ENCODE measurements around the gene IARS2. TPM values are rescaled to one million over a fixed set of nuclear protein-coding genes. Genes with fewer than 3 reads are reported as not detected.
A peak's percentile ranks its signal among the peaks of the same experiment; 100 is the strongest.

Gene IARS2
- total RNA-seq: 85.8 and 92.9 TPM in 2 replicates
- 48.1 and 55.2 TPM in 2 replicates for polyA plus RNA-seq

- DNase-seq (ENCODE audit: low spot score): peak; percentile 96
- H3K27ac ChIP-seq: peak within 1 kb of the TSS; percentile 91
- peaks cover 12% of the 10 kb centered on the region for H3K4me1 ChIP-seq (ENCODE audit: insufficient read depth)
- no peaks in the 10 kb centered on the region for H3K9me3 ChIP-seq (ENCODE audit: low read depth)
- TF ChIP-seq EZH2phosphoT487 (IDR thresholded peaks at IDR 0.05; ENCODE audit: low read depth, severe bottlenecking, unreplicated experiment) (no peak), CTCF (IDR thresholded peaks at IDR 0.05; ENCODE audit: poor library complexity) (no peak), EZH2 (IDR thresholded peaks at IDR 0.05; ENCODE audit: borderline replicate concordance) (no peak)
- H3K79me2 ChIP-seq: peaks cover 26% of the 10 kb centered on the region
- peak within 1 kb of the TSS; percentile 95 for H2AFZ ChIP-seq
- H3K36me3 ChIP-seq (replicated peaks; ENCODE audit: insufficient read depth, low read depth): no peaks in the 10 kb centered on the region
- peak within 1 kb of the TSS; percentile 90 for H3K4me3 ChIP-seq
- H3K9me2 ChIP-seq (replicated peaks; ENCODE audit: insufficient read depth): no peaks in the 10 kb centered on the region
- peak within 1 kb of the TSS; percentile 86 for H3K4me2 ChIP-seq
- 1% methylated on average over 66 of the region's 73 CpGs for WGBS (ENCODE audit: low lambda C conversion rate, missing lambda C conversion rate)
- H4K20me1 ChIP-seq (ENCODE audit: insufficient read depth, poor library complexity, severe bottlenecking): peaks cover 3% of the 10 kb centered on the region
- H3K27me3 ChIP-seq: no peaks in the 10 kb centered on the region
Measured at GRCh38 chr1:220094016-220094911, at the start of gene IARS2. IARS2 (plus strand) TSS chr1:220094132; CDS start chr1:220094217, 85 bp downstream.

- Histone ChIP-seq H3K79me2 (peaks cover 59% of the 10 kb centered on the region), H3K4me1 (ENCODE audit: insufficient read depth) (peaks cover 6% of the 10 kb centered on the region), H2AFZ (no peak overlapping the region), H3K9me2 (replicated peaks; ENCODE audit: insufficient read depth) (no peaks in the 10 kb centered on the region), H3K27ac (no peak overlapping the region), H3K4me2 (peak overlapping the region; percentile 85), H3K4me3 (peak overlapping the region; percentile 66), H3K27me3 (no peaks in the 10 kb centered on the region), H3K9me3 (ENCODE audit: low read depth) (no peaks in the 10 kb centered on the region), H4K20me1 (ENCODE audit: insufficient read depth, poor library complexity, severe bottlenecking) (peaks cover 9% of the 10 kb centered on the region), H3K36me3 (replicated peaks; ENCODE audit: insufficient read depth, low read depth) (no peaks in the 10 kb centered on the region)
- 85% methylated on average over 4 of the region's 4 CpGs for WGBS (ENCODE audit: low lambda C conversion rate, missing lambda C conversion rate)
- no peak for DNase-seq (ENCODE audit: low spot score)
- TF ChIP-seq EZH2 (IDR thresholded peaks at IDR 0.05; ENCODE audit: borderline replicate concordance): no peak
- no peak for TF ChIP-seq CTCF (IDR thresholded peaks at IDR 0.05; ENCODE audit: poor library complexity)
- TF ChIP-seq EZH2phosphoT487 (IDR thresholded peaks at IDR 0.05; ENCODE audit: low read depth, severe bottlenecking, unreplicated experiment): no peak
Measured at GRCh38 chr1:220044678-220045355, 49.1 kb upstream of the IARS2 start.

GRCh38 chr1:220045356-220046051 lies 48.4 kb upstream of the IARS2 start:
- peak; percentile 9 for DNase-seq (ENCODE audit: low spot score)
- peaks cover 6% of the 10 kb centered on the region for H4K20me1 ChIP-seq (ENCODE audit: insufficient read depth, poor library complexity, severe bottlenecking)
- no peaks in the 10 kb centered on the region for H3K27me3 ChIP-seq
- peak overlapping the region; percentile 69 for H2AFZ ChIP-seq
- H3K9me2 ChIP-seq (replicated peaks; ENCODE audit: insufficient read depth): no peaks in the 10 kb centered on the region
- peak overlapping the region; percentile 74 for H3K27ac ChIP-seq
- H3K36me3 ChIP-seq (replicated peaks; ENCODE audit: insufficient read depth, low read depth): no peaks in the 10 kb centered on the region
- peaks cover 6% of the 10 kb centered on the region for H3K4me1 ChIP-seq (ENCODE audit: insufficient read depth)
- TF ChIP-seq EZH2 (IDR thresholded peaks at IDR 0.05; ENCODE audit: borderline replicate concordance) (no peak), EZH2phosphoT487 (IDR thresholded peaks at IDR 0.05; ENCODE audit: low read depth, severe bottlenecking, unreplicated experiment) (no peak), CTCF (IDR thresholded peaks at IDR 0.05; ENCODE audit: poor library complexity) (no peak)
- no peaks in the 10 kb centered on the region for H3K9me3 ChIP-seq (ENCODE audit: low read depth)
- peaks cover 52% of the 10 kb centered on the region for H3K79me2 ChIP-seq
- peak overlapping the region; percentile 85 for H3K4me2 ChIP-seq
- peak overlapping the region; percentile 66 for H3K4me3 ChIP-seq
- 35% methylated on average over 17 of the region's 17 CpGs for WGBS (ENCODE audit: low lambda C conversion rate, missing lambda C conversion rate)

Data from hepatocyte (in vitro differentiated cells).